ENCODE measurements around the gene PSMA5.

PSMA5 gene

GRCh38 chr1:109466125-109466451, 39.8 kb upstream of the PSMA5 start:
- TF ChIP-seq EP300 (IDR thresholded peaks at IDR 0.05; ENCODE audit: borderline replicate concordance), result no peak
- TF ChIP-seq NFIC (IDR thresholded peaks at IDR 0.05), result no peak

GRCh38 chr1:109457819-109458218, 31.6 kb upstream of the PSMA5 start:
- TF ChIP-seq MAX (IDR thresholded peaks at IDR 0.05), result no peak
- TF ChIP-seq EP300 (IDR thresholded peaks at IDR 0.05; ENCODE audit: borderline replicate concordance), result no peak
- no peak for TF ChIP-seq NFIC (IDR thresholded peaks at IDR 0.05)
- TF ChIP-seq RAD21 (IDR thresholded peaks at IDR 0.05; ENCODE audit: low read depth), result no peak
- TF ChIP-seq ZBTB7A (IDR thresholded peaks at IDR 0.05; ENCODE audit: low read depth), result no peak
- no peak for TF ChIP-seq CEBPB (IDR thresholded peaks at IDR 0.05)
- TF ChIP-seq CREB1 (IDR thresholded peaks at IDR 0.05; ENCODE audit: low read depth), result no peak
- no peak for TF ChIP-seq REST (IDR thresholded peaks at IDR 0.05; ENCODE audit: low read depth)
- TF ChIP-seq TCF12 (IDR thresholded peaks at IDR 0.05; ENCODE audit: low read depth), result no peak
- no peak for TF ChIP-seq TAF1 (IDR thresholded peaks at IDR 0.05; ENCODE audit: low read depth)

- TF ChIP-seq USF1 (IDR thresholded peaks at IDR 0.05), result no peak
These were observed 28.4 kb upstream of the PSMA5 start for GRCh38 chr1:109454497-109455133.

GRCh38 chr1:109447524-109447923, 21.3 kb upstream of the PSMA5 start:
- TF ChIP-seq TEAD4 (IDR thresholded peaks at IDR 0.05), result no peak
- no peak for TF ChIP-seq EGR1 (IDR thresholded peaks at IDR 0.05)
- no peak for TF ChIP-seq RAD21 (IDR thresholded peaks at IDR 0.05; ENCODE audit: low read depth)
- TF ChIP-seq EP300 (IDR thresholded peaks at IDR 0.05; ENCODE audit: borderline replicate concordance), result no peak
- TF ChIP-seq CEBPB (IDR thresholded peaks at IDR 0.05), result no peak
- no peak for TF ChIP-seq YY1 (IDR thresholded peaks at IDR 0.05; ENCODE audit: low read depth)
- no peak for TF ChIP-seq TCF12 (IDR thresholded peaks at IDR 0.05; ENCODE audit: low read depth)
- TF ChIP-seq TAF1 (IDR thresholded peaks at IDR 0.05; ENCODE audit: low read depth), result no peak
- no peak for TF ChIP-seq MAX (IDR thresholded peaks at IDR 0.05)
- TF ChIP-seq USF1 (IDR thresholded peaks at IDR 0.05), result no peak

- no peak for TF ChIP-seq REST (IDR thresholded peaks at IDR 0.05; ENCODE audit: low read depth)
- TF ChIP-seq EP300 (IDR thresholded peaks at IDR 0.05; ENCODE audit: borderline replicate concordance), result no peak
- no peak for TF ChIP-seq EGR1 (IDR thresholded peaks at IDR 0.05)
- no peak for TF ChIP-seq CEBPB (IDR thresholded peaks at IDR 0.05)
- no peak for TF ChIP-seq TCF12 (IDR thresholded peaks at IDR 0.05; ENCODE audit: low read depth)
- peak; percentile 46; the same call in 1 of the 2 replicates for TF ChIP-seq USF1 (IDR thresholded peaks at IDR 0.05)
- no peak for TF ChIP-seq ZBTB7A (IDR thresholded peaks at IDR 0.05; ENCODE audit: low read depth)
These were observed 18.1 kb upstream of the PSMA5 start for GRCh38 chr1:109444346-109444745.

- no peak for TF ChIP-seq MAX (IDR thresholded peaks at IDR 0.05)
- no peak for TF ChIP-seq EP300 (IDR thresholded peaks at IDR 0.05; ENCODE audit: borderline replicate concordance)
- TF ChIP-seq TEAD4 (IDR thresholded peaks at IDR 0.05), result no peak
- TF ChIP-seq YY1 (IDR thresholded peaks at IDR 0.05; ENCODE audit: low read depth), result no peak
- no peak for TF ChIP-seq TCF12 (IDR thresholded peaks at IDR 0.05; ENCODE audit: low read depth)
- no peak for TF ChIP-seq USF1 (IDR thresholded peaks at IDR 0.05)
- no peak for TF ChIP-seq ZBTB7A (IDR thresholded peaks at IDR 0.05; ENCODE audit: low read depth)
- no peak for TF ChIP-seq EGR1 (IDR thresholded peaks at IDR 0.05)
- TF ChIP-seq CREB1 (IDR thresholded peaks at IDR 0.05; ENCODE audit: low read depth), result no peak
- TF ChIP-seq RAD21 (IDR thresholded peaks at IDR 0.05; ENCODE audit: low read depth), result no peak
- no peak for TF ChIP-seq NFIC (IDR thresholded peaks at IDR 0.05)
- TF ChIP-seq TAF1 (IDR thresholded peaks at IDR 0.05; ENCODE audit: low read depth), result no peak
- no peak for TF ChIP-seq CEBPB (IDR thresholded peaks at IDR 0.05)
These were observed 17.2 kb upstream of the PSMA5 start for GRCh38 chr1:109443476-109443875.
